GM18867 (cell line): ENCODE results near the gene PSME2.

ENCODE experiments used
- ATAC-seq: cut with Tn5 transposase; IDR thresholded peaks from one replicate; pipeline ENCODE4 v1.9.1; 2021; ENCODE audit warnings: mild to moderate bottlenecking, moderate library complexity; ENCODE audit not compliant: unreplicated experiment

PSME2 gene

DNA sequence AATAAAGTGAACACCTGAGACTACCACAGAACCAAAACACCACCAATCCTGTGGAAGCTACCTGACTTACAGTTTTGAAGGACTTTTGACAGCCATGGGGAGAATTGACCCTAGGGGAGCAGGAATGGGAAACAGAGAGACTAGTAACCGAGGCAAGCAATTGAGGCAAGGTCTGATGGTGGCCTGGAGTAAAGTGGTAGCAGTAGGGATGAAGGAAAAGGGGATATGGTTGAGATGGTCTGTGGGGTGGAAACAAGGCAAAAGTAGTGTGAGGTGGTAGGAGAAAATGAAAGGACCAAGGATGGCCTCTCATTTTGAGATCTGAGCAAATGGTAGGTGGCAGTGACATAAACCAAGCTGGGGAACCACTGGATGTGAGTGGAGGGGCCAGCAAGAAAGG, 10.4 kb upstream of the PSME2 start:
- no peak for ATAC-seq

DNA sequence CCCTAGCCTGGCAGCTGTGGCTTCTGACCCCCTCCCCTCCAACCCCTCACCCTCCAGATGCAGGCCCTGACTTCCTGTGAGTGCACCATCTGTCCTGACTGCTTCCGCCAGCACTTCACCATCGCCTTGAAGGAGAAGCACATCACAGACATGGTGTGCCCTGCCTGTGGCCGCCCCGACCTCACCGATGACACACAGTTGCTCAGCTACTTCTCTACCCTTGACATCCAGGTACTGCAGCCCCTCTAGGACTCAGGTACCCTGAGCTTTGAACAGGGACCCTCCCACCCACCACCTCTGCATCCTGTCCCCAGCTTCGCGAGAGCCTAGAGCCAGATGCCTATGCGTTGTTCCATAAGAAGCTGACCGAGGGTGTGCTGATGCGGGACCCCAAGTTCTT, 8.7 kb upstream of the PSME2 start:
- ATAC-seq: no peak

DNA sequence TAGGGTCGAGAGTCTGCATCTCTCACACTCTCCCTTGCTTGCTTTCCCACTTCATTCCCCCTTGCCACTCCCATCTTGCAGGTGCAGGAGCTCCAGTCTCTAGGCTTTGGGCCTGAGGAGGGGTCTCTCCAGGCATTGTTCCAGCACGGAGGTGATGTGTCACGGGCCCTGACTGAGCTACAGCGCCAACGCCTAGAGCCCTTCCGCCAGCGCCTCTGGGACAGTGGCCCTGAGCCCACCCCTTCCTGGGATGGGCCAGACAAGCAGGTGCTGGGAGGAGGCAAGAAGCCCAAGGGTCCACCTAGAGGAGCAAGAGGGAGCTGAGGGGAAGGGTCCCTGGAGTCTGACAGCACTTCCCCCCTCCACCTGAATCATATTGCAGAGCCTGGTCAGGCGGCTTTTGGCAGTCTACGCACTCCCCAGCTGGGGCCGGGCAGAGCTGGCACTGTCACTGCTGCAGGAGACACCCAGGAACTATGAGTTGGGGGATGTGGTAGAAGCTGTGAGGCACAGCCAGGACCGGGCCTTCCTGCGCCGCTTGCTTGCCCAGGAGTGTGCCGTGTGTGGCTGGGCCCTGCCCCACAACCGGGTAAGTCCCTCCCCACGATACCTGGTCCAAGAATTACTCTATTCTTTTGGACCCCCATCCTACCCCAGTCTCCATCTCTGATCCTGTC, 5.1 kb upstream of the PSME2 start:
- ATAC-seq: no peak

DNA sequence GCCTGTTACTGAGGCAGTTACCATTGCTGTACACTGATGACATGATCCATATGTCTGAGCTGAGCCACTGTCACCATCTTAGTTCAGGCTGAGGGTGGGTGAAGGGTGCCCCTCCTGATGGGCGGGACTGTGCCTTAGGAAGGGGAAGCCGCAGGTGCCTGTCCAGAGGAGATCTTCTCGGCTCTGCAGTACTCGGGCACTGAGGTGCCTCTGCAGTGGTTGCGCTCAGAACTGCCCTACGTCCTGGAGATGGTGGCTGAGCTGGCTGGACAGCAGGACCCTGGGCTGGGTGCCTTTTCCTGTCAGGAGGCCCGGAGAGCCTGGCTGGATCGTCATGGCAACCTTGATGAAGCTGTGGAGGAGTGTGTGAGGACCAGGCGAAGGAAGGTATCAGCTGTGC, 4.6 kb upstream of the PSME2 start:
- no peak for ATAC-seq

DNA sequence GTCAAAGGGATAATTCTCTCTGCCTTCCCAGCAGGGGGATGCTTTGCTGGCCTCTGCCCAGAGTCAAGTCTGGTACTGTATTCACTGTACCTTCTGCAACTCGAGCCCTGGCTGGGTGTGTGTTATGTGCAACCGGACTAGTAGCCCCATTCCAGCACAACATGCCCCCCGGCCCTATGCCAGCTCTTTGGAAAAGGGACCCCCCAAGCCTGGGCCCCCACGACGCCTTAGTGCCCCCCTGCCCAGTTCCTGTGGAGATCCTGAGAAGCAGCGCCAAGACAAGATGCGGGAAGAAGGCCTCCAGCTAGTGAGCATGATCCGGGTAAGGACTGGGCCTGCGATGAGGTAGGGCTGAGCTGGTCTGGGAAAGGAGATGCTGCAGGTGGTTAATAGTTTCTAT, 4.2 kb upstream of the PSME2 start:
- ATAC-seq: no peak

DNA sequence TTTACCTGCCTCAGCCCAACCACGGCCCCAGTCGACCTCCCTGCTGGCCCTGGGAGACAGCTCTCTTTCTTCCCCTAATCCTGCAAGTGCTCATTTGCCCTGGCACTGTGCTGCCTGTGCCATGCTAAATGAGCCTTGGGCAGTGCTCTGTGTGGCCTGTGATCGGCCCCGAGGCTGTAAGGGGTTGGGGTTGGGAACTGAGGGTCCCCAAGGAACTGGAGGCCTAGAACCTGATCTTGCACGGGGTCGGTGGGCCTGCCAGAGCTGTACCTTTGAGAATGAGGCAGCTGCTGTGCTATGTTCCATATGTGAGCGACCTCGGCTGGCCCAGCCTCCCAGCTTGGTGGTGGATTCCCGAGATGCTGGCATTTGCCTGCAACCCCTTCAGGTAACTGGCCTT, 3.7 kb upstream of the PSME2 start:
- no peak for ATAC-seq

DNA sequence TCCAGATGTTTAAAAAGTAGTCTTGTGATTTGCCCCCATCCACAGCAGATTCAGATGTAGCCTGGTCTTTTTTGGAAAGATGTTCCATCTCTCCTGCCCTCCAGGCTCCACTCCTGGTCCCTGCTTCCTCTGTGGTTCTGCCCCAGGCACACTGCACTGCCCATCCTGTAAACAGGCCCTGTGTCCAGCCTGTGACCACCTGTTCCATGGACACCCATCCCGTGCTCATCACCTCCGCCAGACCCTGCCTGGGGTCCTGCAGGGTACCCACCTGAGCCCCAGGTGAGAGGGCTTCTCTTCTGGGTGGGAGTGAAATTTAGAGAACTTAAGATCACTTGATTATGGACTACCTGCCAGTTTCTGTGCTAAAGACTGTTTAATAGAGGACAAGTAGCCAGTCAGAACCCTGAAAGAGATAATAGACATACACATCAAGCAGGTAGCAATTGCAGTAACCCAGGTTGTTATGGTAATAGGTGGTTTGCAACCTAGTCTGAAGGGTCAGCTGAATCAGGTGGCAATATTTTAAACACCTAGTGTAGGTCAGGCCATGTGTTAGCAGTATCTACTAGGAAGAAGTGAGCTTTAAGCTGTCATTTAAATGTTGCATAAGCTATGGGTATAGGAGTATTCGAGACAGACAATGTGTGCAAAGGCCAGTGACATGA, 3.0 kb upstream of the PSME2 start:
- ATAC-seq: no peak

DNA sequence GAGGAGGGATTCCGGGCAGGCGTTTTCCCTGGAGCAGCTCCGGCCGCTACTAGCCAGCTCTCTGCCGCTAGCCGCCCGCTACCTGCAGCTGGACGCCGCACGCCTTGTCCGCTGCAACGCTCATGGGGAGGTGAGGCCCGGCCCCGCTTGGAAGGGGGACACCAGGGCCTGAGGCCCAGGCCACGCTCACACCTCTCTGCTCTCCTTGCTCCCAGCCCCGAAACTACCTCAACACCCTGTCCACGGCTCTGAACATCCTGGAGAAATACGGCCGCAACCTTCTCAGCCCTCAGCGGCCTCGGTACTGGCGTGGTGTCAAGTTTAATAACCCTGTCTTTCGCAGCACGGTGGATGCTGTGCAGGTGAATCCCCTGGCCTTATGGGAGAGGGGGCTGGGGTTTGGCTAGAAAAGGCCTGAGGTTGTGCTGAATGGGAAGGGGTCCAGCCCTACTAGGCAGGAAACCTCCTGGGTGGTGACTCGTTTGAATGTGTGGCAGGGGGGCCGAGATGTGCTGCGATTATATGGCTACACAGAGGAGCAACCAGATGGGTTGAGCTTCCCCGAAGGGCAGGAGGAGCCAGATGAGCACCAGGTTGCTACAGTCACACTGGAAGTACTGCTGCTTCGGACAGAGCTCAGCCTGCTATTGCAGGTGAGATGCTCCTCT, 1.5 kb upstream of the PSME2 start:
- no peak for ATAC-seq

DNA sequence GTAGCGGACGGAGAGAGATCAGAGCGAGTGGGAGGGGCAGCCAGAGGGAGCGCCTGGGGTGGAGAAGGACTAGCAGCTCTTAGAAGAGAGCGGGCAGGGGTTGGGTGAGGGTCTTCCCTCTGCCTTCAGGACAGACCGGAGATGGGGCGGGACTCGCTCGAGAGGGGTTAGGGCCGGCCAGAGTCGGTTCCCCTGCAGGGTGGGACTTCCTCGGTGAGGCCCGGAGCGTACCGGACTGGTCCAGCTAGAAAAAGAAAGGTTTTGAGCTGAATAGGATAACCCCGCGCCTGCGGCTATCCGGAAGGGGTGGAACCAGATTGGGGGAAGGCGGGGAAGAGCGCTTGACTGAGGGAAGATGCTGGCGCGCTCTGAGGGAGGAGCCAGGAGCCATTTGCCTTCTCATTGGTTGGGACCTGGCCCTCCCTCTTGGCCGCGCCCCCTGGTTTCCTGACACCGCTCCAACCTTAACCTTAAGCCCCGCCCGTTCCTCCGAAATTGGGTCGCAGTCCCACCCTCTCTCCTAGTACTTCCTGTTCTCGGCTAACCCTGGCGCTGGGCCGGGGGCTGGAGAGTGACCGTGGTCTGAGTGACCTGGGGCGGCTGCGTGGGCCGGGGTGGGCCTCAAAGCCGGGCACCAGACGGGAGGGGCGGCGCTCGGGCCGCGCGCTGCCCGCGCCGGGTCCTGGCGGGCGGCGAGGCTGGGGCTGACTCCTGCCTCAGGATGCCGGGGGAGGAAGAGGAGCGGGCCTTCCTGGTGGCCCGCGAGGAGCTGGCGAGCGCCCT, 759 bp upstream of the PSME2 start, which contains the start of gene RNF31:
Gene RNF31, plus strand, starts transcription at position 521 of the 783 bp plus-strand sequence. Its CDS starts 201 bp downstream, at position 722.
- peak; percentile 82 for ATAC-seq

DNA sequence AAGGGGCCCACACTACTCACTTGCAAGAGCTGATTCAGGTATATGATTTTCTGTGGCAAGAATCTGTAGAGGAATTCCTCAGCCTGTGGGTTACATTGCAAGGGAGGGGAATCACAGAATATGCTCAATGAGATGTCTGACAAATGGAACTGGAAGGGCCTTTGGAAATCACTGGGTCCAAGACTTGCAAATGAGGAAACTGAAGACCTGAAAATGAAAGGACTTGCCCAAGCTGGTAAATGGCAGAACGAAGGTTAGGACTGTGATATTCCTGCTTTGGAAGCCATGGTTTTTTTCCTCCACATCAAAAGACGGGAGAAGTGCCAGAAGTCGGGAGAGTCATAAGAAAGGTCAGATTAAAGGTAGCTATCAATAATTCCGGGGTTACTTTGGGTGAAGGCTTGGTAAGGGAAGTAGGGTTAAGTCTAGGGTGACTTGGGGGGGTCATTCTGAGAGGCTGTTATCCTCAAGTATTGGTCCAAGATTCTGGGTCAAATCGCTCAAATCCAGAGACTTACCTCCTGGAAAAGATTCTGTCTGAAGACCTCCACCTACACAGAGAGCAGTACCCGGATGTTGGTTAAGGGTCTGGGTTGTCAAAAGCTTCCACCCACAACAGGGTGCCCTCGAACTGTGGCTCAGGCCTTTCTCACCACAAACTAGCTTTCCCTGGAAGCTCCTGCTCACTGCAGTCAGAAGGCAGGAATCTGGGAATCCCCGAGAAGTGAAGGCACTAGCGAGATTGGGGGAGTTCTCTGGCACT, 539 bp downstream of the PSME2 start:
- no peak for ATAC-seq

DNA sequence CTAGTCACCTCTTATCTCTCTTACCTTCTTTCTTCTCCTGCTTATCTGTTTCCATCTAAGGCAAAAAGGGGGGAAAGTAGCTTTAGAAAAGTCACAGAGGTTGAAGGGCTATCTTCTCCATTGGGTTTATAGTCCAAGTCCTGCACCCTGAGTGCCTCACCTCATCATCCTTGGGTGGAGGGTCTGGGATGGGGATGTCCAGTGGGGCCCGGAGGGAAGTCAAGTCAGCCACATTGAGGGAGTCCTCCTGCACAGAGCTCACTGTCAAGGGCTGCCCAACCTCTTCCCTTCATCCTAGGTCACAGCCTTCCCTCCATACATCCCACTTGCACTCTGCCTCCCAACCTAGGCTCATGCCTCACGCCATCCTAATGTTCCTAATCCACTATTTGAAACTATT, 1.2 kb downstream of the PSME2 start:
- no peak for ATAC-seq

DNA sequence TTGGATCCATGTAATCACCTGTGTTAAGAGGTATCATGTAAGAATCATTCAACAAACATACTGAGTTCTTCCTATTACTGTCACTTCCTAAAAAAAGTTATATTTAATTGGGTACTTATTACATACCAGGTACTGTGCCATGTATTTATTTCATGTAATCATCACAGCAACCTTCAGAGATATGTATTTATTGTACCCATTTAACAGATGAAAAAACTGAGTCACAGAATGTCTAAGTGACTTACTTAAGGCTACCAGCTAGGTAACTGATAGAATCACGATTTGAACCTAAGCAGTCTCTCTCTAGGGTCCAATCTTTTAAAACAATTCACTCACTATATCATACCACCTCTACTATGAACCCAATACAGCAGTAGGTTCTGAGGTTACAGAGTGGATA, 2.0 kb downstream of the PSME2 start:
- ATAC-seq: no peak

DNA sequence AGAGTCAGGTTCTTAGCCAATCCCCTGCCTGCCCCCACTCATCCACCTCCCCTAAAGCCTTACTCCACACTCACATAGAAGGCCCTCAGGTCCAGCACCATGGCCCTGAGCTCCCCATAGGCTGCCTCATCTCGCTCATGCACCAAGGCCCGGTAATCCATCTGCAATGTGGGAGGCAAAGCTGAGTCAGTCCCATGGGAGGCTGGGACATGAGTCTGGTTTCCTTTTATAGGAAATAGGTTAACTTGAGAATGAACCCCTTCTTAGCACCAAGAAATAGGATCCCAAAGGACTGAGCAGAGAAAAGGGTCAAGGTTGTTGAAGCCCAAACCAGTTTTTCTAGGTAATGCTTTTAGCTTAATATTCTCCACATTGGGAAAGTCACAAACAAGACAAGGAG, 2.9 kb downstream of the PSME2 start:
- no peak for ATAC-seq

DNA sequence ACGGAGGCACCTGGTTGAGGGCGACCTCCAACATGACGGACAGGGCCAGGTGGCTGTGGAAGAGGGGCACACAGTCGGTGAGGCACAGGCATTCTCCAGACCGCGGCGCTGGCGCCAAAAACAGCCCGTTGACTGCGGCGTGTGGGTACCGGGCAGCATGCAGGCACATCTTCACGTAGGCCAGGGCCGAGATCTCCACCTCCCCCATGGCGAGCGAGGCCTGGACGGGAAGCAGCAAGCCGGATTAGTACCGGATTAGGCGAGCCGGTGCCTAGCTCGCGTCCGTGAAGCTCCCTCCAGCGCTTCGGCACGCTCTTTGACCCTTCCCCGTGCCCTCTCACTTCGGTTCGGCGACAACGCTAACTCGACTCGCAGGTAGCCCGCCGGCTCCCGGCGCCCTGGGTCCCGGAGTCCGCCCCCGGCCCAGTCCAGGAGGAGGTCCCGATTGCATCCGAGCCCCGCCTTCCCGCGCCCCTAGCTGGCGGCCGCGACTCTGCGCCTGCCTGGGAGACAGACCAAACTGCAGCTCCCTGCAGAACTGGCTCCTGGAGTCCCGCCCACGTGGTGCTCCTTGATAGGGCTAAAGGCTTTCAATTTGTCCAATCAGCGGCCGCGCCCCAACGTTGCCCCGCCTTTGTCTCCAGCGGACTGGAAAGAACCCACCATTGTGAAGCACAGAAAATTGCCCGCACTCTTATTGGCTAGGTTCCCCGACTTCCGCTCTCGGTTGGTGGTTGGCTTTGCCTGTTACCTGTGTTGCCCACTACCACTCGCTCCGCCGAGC, 5.1 kb downstream of the PSME2 start, which contains the start of gene EMC9:
Gene EMC9, minus strand, starts transcription at position 495 of the 784 bp plus-strand sequence. Its CDS starts 287 bp downstream, at position 208.
- peak; percentile 81 for ATAC-seq

DNA sequence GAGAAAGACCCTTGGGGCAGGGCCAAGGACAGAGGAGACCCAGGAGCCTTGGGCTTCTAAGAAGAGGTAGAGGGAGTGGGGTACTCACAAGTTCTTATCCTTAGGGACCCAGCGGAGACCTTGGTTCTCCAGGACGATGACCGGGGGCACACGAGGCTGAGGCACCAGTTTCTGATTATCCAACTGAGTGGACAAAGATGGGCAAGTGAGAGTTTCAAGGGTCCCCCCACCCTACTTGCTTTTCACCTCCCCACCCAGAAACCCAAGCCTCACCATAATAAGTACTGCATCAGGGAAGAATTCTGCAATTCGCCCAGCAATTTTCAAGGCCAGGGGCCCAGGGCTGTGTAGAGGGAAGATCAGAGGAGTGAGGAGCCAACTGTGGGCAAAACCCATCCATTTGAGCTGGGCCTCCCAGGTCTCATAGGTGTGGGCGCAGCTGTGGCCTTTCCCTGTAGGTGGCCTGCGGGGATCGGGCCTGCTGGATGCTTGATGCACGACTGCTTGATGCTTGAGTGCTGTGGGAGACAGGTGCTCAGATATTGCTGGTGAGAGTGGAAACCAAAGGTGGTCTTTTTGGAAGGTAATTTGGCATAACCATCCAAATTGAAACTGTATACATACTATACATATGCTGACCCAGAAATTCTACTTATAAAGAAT, 7.0 kb downstream of the PSME2 start:
- ATAC-seq: no peak

DNA sequence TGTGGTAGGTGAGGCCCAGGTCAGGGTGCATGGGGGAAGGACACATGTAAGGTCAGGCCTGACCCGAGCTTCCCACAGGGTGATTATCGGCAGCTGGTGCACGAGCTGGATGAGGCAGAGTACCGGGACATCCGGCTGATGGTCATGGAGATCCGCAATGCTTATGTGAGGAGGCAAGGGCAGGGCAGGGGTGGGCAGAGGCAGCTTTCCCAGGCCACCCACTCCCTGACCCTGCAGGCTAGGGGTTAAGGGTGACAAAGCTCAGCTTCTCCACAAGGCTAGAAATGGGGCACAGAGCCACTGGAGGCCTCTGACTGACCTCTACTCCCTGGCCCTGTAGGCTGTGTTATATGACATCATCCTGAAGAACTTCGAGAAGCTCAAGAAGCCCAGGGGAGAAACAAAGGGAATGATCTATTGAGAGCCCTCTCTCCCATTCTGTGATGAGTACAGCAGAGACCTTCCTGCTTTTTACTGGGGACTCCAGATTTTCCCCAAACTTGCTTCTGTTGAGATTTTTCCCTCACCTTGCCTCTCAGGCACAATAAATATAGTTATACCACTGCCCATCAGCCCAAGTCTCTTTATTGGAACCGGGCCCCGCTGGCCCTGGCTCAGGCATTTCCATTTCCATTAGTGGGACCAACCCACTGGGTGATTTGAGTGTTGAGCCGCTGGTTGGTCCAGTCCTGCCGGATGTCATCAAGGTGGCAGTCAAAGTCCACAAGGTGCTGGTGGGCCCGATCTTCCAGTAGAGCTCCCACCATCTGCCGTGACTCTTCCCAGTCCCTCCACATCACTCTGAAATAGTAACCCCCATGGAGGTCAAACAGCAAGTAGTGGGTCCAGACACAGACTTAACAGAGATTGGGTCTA, 7.8 kb downstream of the PSME2 start:
- ATAC-seq: no peak

DNA sequence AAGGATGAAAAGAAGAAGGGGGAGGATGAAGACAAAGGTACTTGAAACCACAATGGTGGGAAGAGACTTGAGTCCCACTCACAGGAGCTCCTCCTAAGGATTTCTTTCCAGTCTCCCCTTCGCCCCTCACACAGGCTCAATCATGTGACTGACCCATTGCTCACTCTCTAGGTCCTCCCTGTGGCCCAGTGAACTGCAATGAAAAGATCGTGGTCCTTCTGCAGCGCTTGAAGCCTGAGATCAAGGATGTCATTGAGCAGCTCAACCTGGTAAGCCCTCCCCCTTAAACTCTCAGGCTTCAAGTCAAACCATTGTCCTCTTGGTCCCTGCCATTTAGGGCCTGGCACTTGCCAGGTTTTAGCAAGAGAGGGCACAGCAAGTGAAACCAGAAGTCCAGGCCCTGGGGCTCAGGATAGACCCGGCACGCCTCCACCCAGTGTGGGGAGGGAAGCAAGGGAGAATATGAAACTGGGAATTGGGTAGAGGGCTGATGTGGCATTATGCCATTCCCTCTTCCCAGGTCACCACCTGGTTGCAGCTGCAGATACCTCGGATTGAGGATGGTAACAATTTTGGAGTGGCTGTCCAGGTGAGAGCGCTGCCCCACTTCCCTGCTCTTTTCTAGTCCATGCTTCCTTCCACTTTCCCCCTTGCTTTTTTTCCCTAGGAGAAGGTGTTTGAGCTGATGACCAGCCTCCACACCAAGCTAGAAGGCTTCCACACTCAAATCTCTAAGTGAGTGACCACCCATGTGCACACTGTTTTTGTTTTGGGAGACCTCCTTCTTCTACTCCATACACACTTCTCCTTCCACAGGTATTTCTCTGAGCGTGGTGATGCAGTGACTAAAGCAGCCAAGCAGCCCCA, 8.6 kb downstream of the PSME2 start:
- no peak for ATAC-seq
